Vagina (tissue), 2 donors: ENCODE data around the gene COX5A.

Experiments
- POLR2A ChIP-seq, 2 donors: fragments of 450-650 bp; IDR thresholded peaks; one replicate each; pipeline ENCODE4 v1.6.1; 2017; ENCODE audit warnings: antibody characterized with exemption in 2 of 2, mild to moderate bottlenecking in 2 of 2, moderate library complexity in 2 of 2
- POLR2AphosphoS5 ChIP-seq, 2 donors: sonication (generic); formaldehyde crosslinking; IDR thresholded peaks; one replicate each; pipeline ENCODE4 v1.9.0; 2017; ENCODE audit warnings: antibody characterized with exemption in 2 of 2, mild to moderate bottlenecking in 2 of 2, low read depth in 1 of 2; ENCODE audit not compliant: insufficient read depth in 1 of 2
- TF ChIP-seq, protein P1 (sequence below), 3 experiments: fragments of 450-650 bp in 2 of 3; fragments of 200-600 bp in 1 of 3; sonication (generic) in 1 of 3; IDR thresholded peaks; one replicate each; pipeline ENCODE4 v1.5.1; 2017 to 2019; ENCODE audit warnings: antibody characterized with exemption in 3 of 3, mild to moderate bottlenecking in 2 of 3, moderate library complexity in 2 of 3

DNA sequence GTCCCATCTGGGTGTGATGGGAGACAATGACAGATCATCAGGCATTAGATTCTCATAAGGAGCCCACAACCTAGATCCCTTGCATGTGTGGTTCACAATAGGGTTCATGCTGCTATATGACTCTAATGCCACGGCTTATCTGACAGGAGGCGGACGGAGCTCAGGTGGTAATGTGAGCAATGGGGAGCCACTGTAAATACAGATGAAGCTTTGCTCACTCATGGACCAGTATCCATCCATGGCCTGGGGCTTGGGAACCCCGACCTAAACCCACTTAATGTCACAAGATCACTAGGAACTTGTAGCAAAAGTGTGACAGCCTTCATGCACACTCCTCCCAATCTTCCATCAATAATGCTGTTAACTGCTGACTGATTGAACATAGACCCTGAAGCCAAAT is 29.2 kb downstream of the COX5A start:
- TF ChIP-seq POLR2AphosphoS5 (IDR thresholded peaks at IDR 0.05; ENCODE audit: insufficient read depth in 1 of 2, low read depth in 1 of 2) = no peak
- TF ChIP-seq, protein P1, sequence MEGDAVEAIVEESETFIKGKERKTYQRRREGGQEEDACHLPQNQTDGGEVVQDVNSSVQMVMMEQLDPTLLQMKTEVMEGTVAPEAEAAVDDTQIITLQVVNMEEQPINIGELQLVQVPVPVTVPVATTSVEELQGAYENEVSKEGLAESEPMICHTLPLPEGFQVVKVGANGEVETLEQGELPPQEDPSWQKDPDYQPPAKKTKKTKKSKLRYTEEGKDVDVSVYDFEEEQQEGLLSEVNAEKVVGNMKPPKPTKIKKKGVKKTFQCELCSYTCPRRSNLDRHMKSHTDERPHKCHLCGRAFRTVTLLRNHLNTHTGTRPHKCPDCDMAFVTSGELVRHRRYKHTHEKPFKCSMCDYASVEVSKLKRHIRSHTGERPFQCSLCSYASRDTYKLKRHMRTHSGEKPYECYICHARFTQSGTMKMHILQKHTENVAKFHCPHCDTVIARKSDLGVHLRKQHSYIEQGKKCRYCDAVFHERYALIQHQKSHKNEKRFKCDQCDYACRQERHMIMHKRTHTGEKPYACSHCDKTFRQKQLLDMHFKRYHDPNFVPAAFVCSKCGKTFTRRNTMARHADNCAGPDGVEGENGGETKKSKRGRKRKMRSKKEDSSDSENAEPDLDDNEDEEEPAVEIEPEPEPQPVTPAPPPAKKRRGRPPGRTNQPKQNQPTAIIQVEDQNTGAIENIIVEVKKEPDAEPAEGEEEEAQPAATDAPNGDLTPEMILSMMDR (IDR thresholded peaks at IDR 0.05) = no peak
- TF ChIP-seq POLR2A (IDR thresholded peaks at IDR 0.05) = no peak
